ENCODE results near the gene MRPL22. TPM values are rescaled to one million over a fixed set of nuclear protein-coding genes. Genes with fewer than 3 reads are reported as not detected.

MRPL22 gene
- total and polyA plus RNA-seq, 2 donors (not counting 1 experiment from before 2014, with no cell fraction given): 17.8 to 42.6 TPM

- H3K27me3 ChIP-seq (ENCODE audit: control insufficient read depth, insufficient read depth, low read length): no peaks in the 10 kb centered on the region
- H3K79me2 ChIP-seq (ENCODE audit: control insufficient read depth, insufficient read depth, low read length): no peaks in the 10 kb centered on the region
- no peak overlapping the region for H3K4me3 ChIP-seq (replicated peaks in 1 of 4; ENCODE audit: control extremely low read depth in 1 of 4, insufficient read depth in 1 of 4, low read depth in 3 of 4, low read length in 4 of 4)
- H3K4me2 ChIP-seq (ENCODE audit: extremely low read depth, insufficient read depth, low read length): no peak overlapping the region
- H4K20me1 ChIP-seq (ENCODE audit: control insufficient read depth, extremely low read depth, insufficient read depth, low read length): no peaks in the 10 kb centered on the region
- H3K4me1 ChIP-seq (ENCODE audit: control insufficient read depth, extremely low read depth, insufficient read depth, low read length): no peaks in the 10 kb centered on the region
- TF ChIP-seq EZH2 (IDR thresholded peaks at IDR 0.05; ENCODE audit: low read length, missing control alignments): no peak
- TF ChIP-seq CTCF (conservative IDR thresholded peaks at IDR 0.05 in 1 of 2, IDR thresholded peaks at IDR 0.05 in 1 of 2; ENCODE audit: low read depth in 1 of 2, low read length in 2 of 2): no peak
- H3K9ac ChIP-seq (ENCODE audit: insufficient read depth, low read length): no peak overlapping the region
- no peaks in the 10 kb centered on the region for H3K9me3 ChIP-seq (ENCODE audit: control insufficient read depth, insufficient read depth, low read depth, low read length)
- no peaks in the 10 kb centered on the region for H3K36me3 ChIP-seq (ENCODE audit: control insufficient read depth, insufficient read depth, low read length)
- H3K27ac ChIP-seq (ENCODE audit: insufficient read depth, low read length): no peak overlapping the region
- no peak overlapping the region for H2AFZ ChIP-seq (ENCODE audit: low read length)
- DNase-seq (ENCODE audit: low read depth in 2 of 2): no peak
These were observed 76.7 kb downstream of the MRPL22 start for GRCh38 chr5:155017610-155018009.

Other genes starting within 250 kb of the MRPL22 start
- gene LARP1, start 185.7 kb upstream of the MRPL22 start, total RNA-seq: 32.4 and 51.0 TPM in 2 replicates
- gene LARP1, start 185.7 kb upstream of the MRPL22 start, polyA plus RNA-seq: 81.3 and 115 TPM in 2 replicates
- 11.3 and 20.6 TPM in 2 replicates for gene FAXDC2, start 90.5 kb upstream of the MRPL22 start, total RNA-seq
- 5.9 and 11.9 TPM in 2 replicates for gene FAXDC2, start 90.5 kb upstream of the MRPL22 start, polyA plus RNA-seq
- gene CNOT8, start 82.4 kb upstream of the MRPL22 start, total RNA-seq: 50.1 and 50.7 TPM in 2 replicates
- 46.7 and 66.7 TPM in 2 replicates for gene CNOT8, start 82.4 kb upstream of the MRPL22 start, polyA plus RNA-seq
- gene GEMIN5, start 2.9 kb upstream of the MRPL22 start, total RNA-seq: 12.1 and 13.1 TPM in 2 replicates
- 7.7 and 11.2 TPM in 2 replicates for gene GEMIN5, start 2.9 kb upstream of the MRPL22 start, polyA plus RNA-seq
- under 0.01 TPM in 2 replicates for gene KIF4B, start 72.7 kb downstream of the MRPL22 start, total RNA-seq
- gene KIF4B, start 72.7 kb downstream of the MRPL22 start, polyA plus RNA-seq: 0.01 and 0.02 TPM in 2 replicates